Lower lobe of right lung (tissue), 2 donors: ENCODE data around the gene RREB1. TPM values are rescaled to one million over a fixed set of nuclear protein-coding genes. Genes with fewer than 3 reads are reported as not detected.

ENCODE experiments used
- ATAC-seq, 2 donors: fragments of 200-7000 bp; cut with Tn5 transposase; one replicate each; pipeline ENCODE4 v1.9.1; 2020 to 2022; ENCODE audit warnings: mild to moderate bottlenecking in 2 of 2, moderate library complexity in 2 of 2
- DNase-seq: peaks from one replicate; pipeline ENCODE4 v3.0.0-alpha.2; 2020
- H3K27ac ChIP-seq: fragments of 200-600 bp; one replicate; pipeline ENCODE4 v1.8.0; 2022
- H3K27me3 ChIP-seq: fragments of 200-600 bp; one replicate; pipeline ENCODE4 v1.8.0; 2022; ENCODE audit warnings: low read depth
- H3K36me3 ChIP-seq: fragments of 200-600 bp; one replicate; pipeline ENCODE4 v1.8.0; 2022; ENCODE audit warnings: mild to moderate bottlenecking
- H3K4me1 ChIP-seq: fragments of 200-600 bp; one replicate; pipeline ENCODE4 v1.8.0; 2022
- H3K4me3 ChIP-seq: fragments of 200-600 bp; one replicate; pipeline ENCODE4 v1.8.0; 2022; ENCODE audit warnings: mild to moderate bottlenecking
- H3K9me3 ChIP-seq: fragments of 200-600 bp; one replicate; pipeline ENCODE4 v1.8.0; 2022
- CTCF ChIP-seq: fragments of 200-600 bp; IDR thresholded peaks from one replicate; pipeline ENCODE4 v1.8.0; 2022; ENCODE audit warnings: antibody characterized with exemption, mild to moderate bottlenecking
- intact Hi-C: fragments of 100-400 bp; cut with DNase I; formaldehyde crosslinking; loops from one replicate; pipeline ENCODE4 v1.11.0; 2022
- total RNA-seq: library from RNA; stranded (reverse); fragmentation: NEBNext Ultra II Directional; extraction: Animal tissue kit (Norgen Biotek cat#: 25700); gene quantifications from one replicate; pipeline ENCODE4 v1.2.1, GENCODE V29; 2021
- donor health status: DM: no; HTN: yes; CAD: no; lungs with severe emphysema.

The RREB1 gene
- total RNA-seq, 1 donor from 2014 or later: 62.8 TPM

GRCh38 chr6:7276199-7276524 lies 168.4 kb downstream of the RREB1 start:
- Histone ChIP-seq H3K36me3 (no peaks in the 10 kb centered on the region), H3K9me3 (no peaks in the 10 kb centered on the region), H3K27me3 (no peaks in the 10 kb centered on the region), H3K4me3 (no peak overlapping the region), H3K27ac (no peak overlapping the region), H3K4me1 (peaks cover 6% of the 10 kb centered on the region)
- peak; percentile 10 for TF ChIP-seq CTCF
- DNase-seq (no peak), ATAC-seq (no peak)
- intact Hi-C loops: no loop called here

GRCh38 chr6:7282097-7282906 lies 174.5 kb downstream of the RREB1 start:
- intact Hi-C loops: loop anchor here (10.0 kb wide), 1 partner anchor 112 kb away; no protein-coding TSS in a partner anchor
- Histone ChIP-seq H3K4me1 (peaks cover 6% of the 10 kb centered on the region), H3K27me3 (no peaks in the 10 kb centered on the region), H3K36me3 (peaks cover 30% of the 10 kb centered on the region), H3K4me3 (no peak overlapping the region), H3K27ac (no peak overlapping the region), H3K9me3 (no peaks in the 10 kb centered on the region)
- no peak for DNase-seq
- ATAC-seq: no peak
- no peak for TF ChIP-seq CTCF

- peak; percentile 61 to 84 for ATAC-seq
- no peak overlapping the region for H3K4me3 ChIP-seq
- no peak overlapping the region for H3K27ac ChIP-seq
- intact Hi-C loops: loop anchor here (10.0 kb wide), 1 partner anchor 111 kb away; no protein-coding TSS in a partner anchor
- H3K4me1 ChIP-seq: no peaks in the 10 kb centered on the region
- H3K27me3 ChIP-seq: no peaks in the 10 kb centered on the region
- no peak for DNase-seq
- TF ChIP-seq CTCF: no peak
- peaks cover 44% of the 10 kb centered on the region for H3K36me3 ChIP-seq
- no peaks in the 10 kb centered on the region for H3K9me3 ChIP-seq
Measured at GRCh38 chr6:7283676-7284075, 175.9 kb downstream of the RREB1 start.

- no peaks in the 10 kb centered on the region for H3K9me3 ChIP-seq
- no peak for DNase-seq
- intact Hi-C loops: loop anchor here (10.0 kb wide), 1 partner anchor 109 kb away; no protein-coding TSS in a partner anchor
- TF ChIP-seq CTCF: no peak
- H3K36me3 ChIP-seq: peaks cover 62% of the 10 kb centered on the region
- H3K27ac ChIP-seq: no peak overlapping the region
- no peak overlapping the region for H3K4me3 ChIP-seq
- ATAC-seq: no peak
- no peaks in the 10 kb centered on the region for H3K4me1 ChIP-seq
- H3K27me3 ChIP-seq: no peaks in the 10 kb centered on the region
Measured at GRCh38 chr6:7285416-7285815, 177.7 kb downstream of the RREB1 start.

- no peak for DNase-seq
- H3K9me3 ChIP-seq: no peaks in the 10 kb centered on the region
- H3K4me1 ChIP-seq: no peaks in the 10 kb centered on the region
- H3K4me3 ChIP-seq: no peak overlapping the region
- intact Hi-C loops: no loop called here
- peaks cover 95% of the 10 kb centered on the region for H3K36me3 ChIP-seq
- no peaks in the 10 kb centered on the region for H3K27me3 ChIP-seq
- TF ChIP-seq CTCF: no peak
- ATAC-seq: no peak
- no peak overlapping the region for H3K27ac ChIP-seq
Measured at GRCh38 chr6:7290079-7290478, 182.3 kb downstream of the RREB1 start.
